Brain microvascular endothelial cell (primary cell): ENCODE measurements around the gene TMEM212.
A peak's percentile ranks its signal among the peaks of the same experiment; 100 is the strongest.

Source experiments
- DNase-seq: peaks from one replicate; pipeline ENCODE4 v3.0.0-alpha.2; 2020
- H3K27ac ChIP-seq: fragments of 250-450 bp; sonication (Bioruptor Pico); 2 replicates; pipeline ENCODE4 v1.5.1; 2020; ENCODE audit warnings: mild to moderate bottlenecking, moderate library complexity
- H3K27me3 ChIP-seq: fragments of 250-450 bp; sonication (Bioruptor Pico); replicated peaks from 2 replicates; pipeline ENCODE4 v1.5.1; 2020; ENCODE audit warnings: mild to moderate bottlenecking
- H3K36me3 ChIP-seq: fragments of 250-450 bp; sonication (Bioruptor Pico); replicated peaks from 2 replicates; pipeline ENCODE4 v1.5.1; 2020; ENCODE audit warnings: mild to moderate bottlenecking
- H3K4me3 ChIP-seq: 2 replicates; pipeline ENCODE4 v1.5.1; 2011; ENCODE audit warnings: low read depth, mild to moderate bottlenecking, control low read depth, low read length, moderate library complexity
- in situ Hi-C: cut with HindIII; loops from 2 replicates; pipeline ENCODE4 v1.10.0; 2017; ENCODE audit warnings: low sequenced_read_pairs, low pct_ligation_motif_present
- TF ChIP-seq, protein P1 (sequence below): IDR thresholded peaks from 2 replicates; pipeline ENCODE4 v1.5.1; 2011; ENCODE audit warnings: low read depth, mild to moderate bottlenecking, moderate library complexity, low read length, control low read depth, inconsistent platforms; ENCODE audit errors: missing control alignments

Gene TMEM212

DNA sequence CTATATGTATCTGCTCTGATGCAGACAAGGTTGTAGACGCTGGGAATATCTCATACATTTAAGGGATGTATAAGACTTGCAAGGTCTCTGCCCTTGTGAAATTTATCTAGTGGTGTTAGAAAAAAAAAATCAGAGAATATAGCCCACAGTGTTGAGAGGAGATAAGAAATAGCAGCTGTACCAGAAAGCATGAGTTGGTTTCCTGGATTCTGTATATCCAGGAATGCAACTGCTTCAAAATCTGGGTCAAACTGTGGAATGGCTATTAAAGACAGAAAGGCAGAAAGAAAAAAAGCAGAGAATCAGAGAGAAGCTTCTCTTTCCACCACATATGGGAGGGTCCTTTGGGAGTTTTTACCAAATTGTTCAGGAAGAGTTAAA is 1.5 kb upstream of the TMEM212 start:
- TF ChIP-seq, protein P1, sequence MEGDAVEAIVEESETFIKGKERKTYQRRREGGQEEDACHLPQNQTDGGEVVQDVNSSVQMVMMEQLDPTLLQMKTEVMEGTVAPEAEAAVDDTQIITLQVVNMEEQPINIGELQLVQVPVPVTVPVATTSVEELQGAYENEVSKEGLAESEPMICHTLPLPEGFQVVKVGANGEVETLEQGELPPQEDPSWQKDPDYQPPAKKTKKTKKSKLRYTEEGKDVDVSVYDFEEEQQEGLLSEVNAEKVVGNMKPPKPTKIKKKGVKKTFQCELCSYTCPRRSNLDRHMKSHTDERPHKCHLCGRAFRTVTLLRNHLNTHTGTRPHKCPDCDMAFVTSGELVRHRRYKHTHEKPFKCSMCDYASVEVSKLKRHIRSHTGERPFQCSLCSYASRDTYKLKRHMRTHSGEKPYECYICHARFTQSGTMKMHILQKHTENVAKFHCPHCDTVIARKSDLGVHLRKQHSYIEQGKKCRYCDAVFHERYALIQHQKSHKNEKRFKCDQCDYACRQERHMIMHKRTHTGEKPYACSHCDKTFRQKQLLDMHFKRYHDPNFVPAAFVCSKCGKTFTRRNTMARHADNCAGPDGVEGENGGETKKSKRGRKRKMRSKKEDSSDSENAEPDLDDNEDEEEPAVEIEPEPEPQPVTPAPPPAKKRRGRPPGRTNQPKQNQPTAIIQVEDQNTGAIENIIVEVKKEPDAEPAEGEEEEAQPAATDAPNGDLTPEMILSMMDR: no peak
- Histone ChIP-seq H3K4me3 (no peak overlapping the region), H3K27me3 (no peaks in the 10 kb centered on the region), H3K27ac (peak overlapping the region; percentile 24), H3K36me3 (no peaks in the 10 kb centered on the region)
- in situ Hi-C loops: no loop called here
- peak; percentile 58 for DNase-seq

DNA sequence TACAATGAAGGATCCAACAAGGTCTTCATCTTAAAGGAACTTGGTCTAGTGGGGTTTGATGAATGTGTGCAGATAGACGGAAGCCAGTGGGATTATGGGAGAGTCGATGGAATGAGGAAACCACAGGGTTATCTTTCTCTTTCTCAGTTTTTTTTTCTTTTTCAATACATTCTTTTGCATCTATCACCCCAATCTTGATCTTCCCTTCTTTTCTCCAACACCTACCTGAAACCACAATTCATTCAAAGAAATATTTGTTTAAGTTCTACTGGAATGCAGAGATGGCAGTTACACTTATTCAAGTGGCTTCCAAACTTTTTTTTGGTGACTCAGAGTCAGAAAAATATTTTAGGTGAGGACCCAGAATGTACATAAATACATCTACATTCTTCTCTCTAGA is 1.7 kb downstream of the TMEM212 start:
- TF ChIP-seq, protein P1: no peak
- Histone ChIP-seq H3K27me3 (no peaks in the 10 kb centered on the region), H3K36me3 (no peaks in the 10 kb centered on the region), H3K4me3 (no peak overlapping the region), H3K27ac (no peak overlapping the region)
- DNase-seq: no peak
- in situ Hi-C loops: no loop called here

DNA sequence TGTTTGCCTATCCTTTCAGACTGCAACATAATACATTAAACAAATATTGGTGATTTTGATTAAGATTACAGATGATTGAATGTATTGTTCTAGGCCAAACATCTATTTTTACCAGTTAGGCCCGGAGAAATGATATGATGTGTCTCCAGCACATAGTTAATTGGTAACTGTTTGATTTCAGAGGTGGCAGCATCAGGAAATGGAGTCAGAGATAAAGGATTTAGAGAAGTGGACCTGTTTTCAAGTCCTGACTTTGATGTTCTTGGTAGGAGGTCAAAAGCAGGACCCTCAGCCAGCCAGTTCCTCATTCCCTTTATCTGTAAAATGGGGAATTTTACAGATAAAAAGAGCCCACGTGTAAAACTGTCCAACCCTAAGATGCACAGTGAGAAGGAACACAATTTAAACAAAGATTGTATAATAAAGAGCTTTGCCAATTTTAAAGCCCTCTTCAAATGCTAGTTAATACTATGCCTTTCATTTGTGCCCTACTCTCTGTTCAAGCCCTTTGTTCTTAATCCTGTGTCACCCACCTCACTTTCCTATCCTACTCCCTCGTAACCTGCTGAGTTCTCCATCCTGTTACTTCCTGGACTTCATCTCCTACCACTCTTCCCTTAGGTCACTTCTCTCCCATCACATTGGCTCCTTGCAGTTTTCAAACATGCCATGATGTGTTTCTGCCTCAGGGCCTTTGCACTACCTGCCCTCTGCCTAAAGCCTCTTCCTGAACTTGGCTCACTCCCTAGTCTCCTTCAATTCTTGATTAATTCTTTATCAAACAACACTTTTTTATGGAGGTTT is 2.5 kb downstream of the TMEM212 start:
- in situ Hi-C loops: no loop called here

DNA sequence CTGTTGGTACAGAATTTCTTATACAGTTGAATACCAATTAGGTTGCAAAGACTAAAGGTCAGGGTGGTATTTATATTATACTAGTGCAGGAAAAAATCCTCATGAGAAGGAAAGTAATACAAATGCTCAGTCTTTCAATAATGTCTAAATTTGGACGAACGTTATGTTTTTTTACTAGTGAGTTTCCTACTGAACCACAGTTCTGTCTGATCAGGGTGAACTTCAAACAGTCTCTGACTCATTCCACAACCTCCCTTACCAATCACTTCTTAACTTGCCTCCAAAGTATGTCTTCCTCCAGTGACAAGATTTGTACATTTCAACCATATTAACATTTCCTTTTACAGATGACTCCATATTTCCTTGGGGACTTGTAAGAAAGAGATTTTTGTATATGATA is 3.4 kb downstream of the TMEM212 start:
- in situ Hi-C loops: no loop called here
- TF ChIP-seq, protein P1: no peak
- no peak for DNase-seq
- Histone ChIP-seq H3K4me3 (no peak overlapping the region), H3K36me3 (no peaks in the 10 kb centered on the region), H3K27ac (peak overlapping the region; percentile 44), H3K27me3 (no peaks in the 10 kb centered on the region)

More for the DNA sequence above, 2.5 kb downstream of the TMEM212 start:
- Histone ChIP-seq H3K4me3 (no peak overlapping the region), H3K27me3 (no peaks in the 10 kb centered on the region), H3K27ac (peak overlapping the region; percentile 13), H3K36me3 (no peaks in the 10 kb centered on the region)
- TF ChIP-seq, protein P1: no peak
- DNase-seq: no peak

DNA sequence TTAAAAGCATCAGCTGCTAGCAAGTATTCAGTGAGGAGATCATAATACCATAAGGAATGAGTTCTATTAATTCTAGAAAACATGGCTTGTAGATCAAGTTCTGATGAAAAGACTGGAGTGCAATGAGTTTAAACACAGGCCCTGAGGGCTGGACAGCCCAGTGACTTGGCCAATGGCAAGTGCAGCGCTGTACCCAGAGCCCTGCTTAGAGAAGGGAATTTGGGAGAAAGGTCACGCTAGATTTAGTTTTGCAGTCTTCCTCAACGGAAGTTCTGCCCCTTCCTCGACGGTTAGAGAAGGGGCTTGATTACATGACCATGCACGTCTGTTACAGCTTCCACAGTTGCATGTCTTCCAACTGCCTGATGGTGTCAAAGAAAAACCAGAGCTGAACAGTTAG is 4.0 kb downstream of the TMEM212 start:
- no peaks in the 10 kb centered on the region for H3K36me3 ChIP-seq
- TF ChIP-seq, protein P1: no peak
- H3K4me3 ChIP-seq: no peak overlapping the region
- H3K27me3 ChIP-seq: no peaks in the 10 kb centered on the region
- in situ Hi-C loops: no loop called here
- no peak overlapping the region for H3K27ac ChIP-seq
- DNase-seq: no peak
